DOHH2 (cell line): Measurements from ENCODE around the gene ITPR2.

ENCODE experiments used
- CTCF ChIP-seq: fragments of 200-600 bp; sonication (generic); IDR thresholded peaks from one replicate; pipeline ENCODE4 v1.5.1; 2014; ENCODE audit warnings: antibody characterized with exemption, mild to moderate bottlenecking, low read depth, low read length; ENCODE audit not compliant: poor library complexity, severe bottlenecking
- EZH2phosphoT487 ChIP-seq: fragments of 200-600 bp; sonication (generic); IDR thresholded peaks from 2 replicates; pipeline ENCODE4 v1.6.1; 2017; ENCODE audit warnings: borderline replicate concordance, mild to moderate bottlenecking, antibody characterized with exemption, low read length, moderate library complexity, mixed read lengths

GRCh38 chr12:26389343-26389742 lies 443.7 kb downstream of the ITPR2 start:
- TF ChIP-seq CTCF (no peak), EZH2phosphoT487 (no peak)
